ENCODE results near the gene ARHGAP26. TPM values are rescaled to one million over a fixed set of nuclear protein-coding genes. Genes with fewer than 3 reads are reported as not detected.

ARHGAP26 gene
- polyA plus RNA-seq, 1 donor (not counting 4 experiments of a cell fraction or from before 2014, with no cell fraction given): 3.9 TPM

DNA sequence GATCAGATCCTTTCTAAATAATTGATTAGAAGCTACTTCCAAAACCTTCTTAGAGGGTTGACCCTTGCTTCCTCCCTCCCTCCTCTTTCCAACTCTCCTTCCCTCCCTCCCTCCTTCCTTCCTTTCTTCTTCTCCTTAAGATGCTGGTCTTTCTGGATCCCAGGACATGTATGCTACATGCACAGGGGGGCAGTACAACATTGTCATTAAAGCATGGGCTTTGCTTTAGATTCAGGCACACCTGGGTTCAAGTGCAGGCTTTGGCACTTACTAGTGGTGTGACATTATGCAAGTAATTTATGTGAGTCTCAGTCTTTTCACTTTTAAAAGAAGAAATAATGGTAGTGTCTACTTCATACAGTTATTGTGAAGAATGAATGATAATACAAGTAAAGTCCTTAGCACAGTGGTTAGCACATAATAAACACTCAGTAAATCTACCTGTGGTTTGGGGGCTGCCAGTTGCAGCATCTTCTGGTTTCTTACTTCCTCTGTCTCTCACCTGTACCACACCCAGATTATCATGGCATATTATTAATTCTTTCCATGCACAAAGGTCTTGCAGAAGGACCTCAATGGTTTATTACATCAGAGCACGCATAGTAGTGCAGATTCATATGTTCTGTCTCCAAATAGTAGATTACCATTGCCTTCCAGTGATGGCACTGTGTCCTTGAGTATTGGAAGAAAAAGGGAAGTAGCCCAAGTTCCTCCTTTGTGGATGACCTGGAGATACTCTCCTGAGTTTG lies 154.1 kb downstream of the ARHGAP26 start:
- DNase-seq (ENCODE audit: low read depth, low spot score) (no peak), FAIRE-seq (no peak)
- H2AFZ ChIP-seq (ENCODE audit: control insufficient read depth, low read length): no peak overlapping the region
- dilution Hi-C loops (cut with MboI; ENCODE audit: extremely low pct_ligation_motif_present, low sequenced_read_pairs): no loop called here
- H3K9me1 ChIP-seq (ENCODE audit: control insufficient read depth, extremely low read depth, insufficient read depth, low read length): no peaks in the 10 kb centered on the region
- no peaks in the 10 kb centered on the region for H3K9me3 ChIP-seq (ENCODE audit: control insufficient read depth, low read depth, low read length)
- H3K9ac ChIP-seq (ENCODE audit: control insufficient read depth, extremely low read depth, insufficient read depth, low read length): no peak overlapping the region
- H3K36me3 ChIP-seq (ENCODE audit: control insufficient read depth in 2 of 2, extremely low read depth in 1 of 2, insufficient read depth in 2 of 2, low read length in 2 of 2): no peaks in the 10 kb centered on the region
- no peaks in the 10 kb centered on the region for H3K27me3 ChIP-seq (ENCODE audit: control insufficient read depth, extremely low read depth, insufficient read depth, low read length)
- H3K4me1 ChIP-seq (ENCODE audit: control insufficient read depth, extremely low read depth, insufficient read depth, low read length): peaks cover 7% of the 10 kb centered on the region
- no peaks in the 10 kb centered on the region for H3K79me2 ChIP-seq (ENCODE audit: control insufficient read depth, insufficient read depth, low read length)
- H3K27ac ChIP-seq (ENCODE audit: control insufficient read depth, insufficient read depth, low read length): no peak overlapping the region
- no peak for TF ChIP-seq EZH2 (IDR thresholded peaks at IDR 0.05; ENCODE audit: low read length)
- TF ChIP-seq, protein P1, sequence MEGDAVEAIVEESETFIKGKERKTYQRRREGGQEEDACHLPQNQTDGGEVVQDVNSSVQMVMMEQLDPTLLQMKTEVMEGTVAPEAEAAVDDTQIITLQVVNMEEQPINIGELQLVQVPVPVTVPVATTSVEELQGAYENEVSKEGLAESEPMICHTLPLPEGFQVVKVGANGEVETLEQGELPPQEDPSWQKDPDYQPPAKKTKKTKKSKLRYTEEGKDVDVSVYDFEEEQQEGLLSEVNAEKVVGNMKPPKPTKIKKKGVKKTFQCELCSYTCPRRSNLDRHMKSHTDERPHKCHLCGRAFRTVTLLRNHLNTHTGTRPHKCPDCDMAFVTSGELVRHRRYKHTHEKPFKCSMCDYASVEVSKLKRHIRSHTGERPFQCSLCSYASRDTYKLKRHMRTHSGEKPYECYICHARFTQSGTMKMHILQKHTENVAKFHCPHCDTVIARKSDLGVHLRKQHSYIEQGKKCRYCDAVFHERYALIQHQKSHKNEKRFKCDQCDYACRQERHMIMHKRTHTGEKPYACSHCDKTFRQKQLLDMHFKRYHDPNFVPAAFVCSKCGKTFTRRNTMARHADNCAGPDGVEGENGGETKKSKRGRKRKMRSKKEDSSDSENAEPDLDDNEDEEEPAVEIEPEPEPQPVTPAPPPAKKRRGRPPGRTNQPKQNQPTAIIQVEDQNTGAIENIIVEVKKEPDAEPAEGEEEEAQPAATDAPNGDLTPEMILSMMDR (optimal IDR thresholded peaks at IDR 0.05 in 1 of 3, IDR thresholded peaks at IDR 0.05 in 1 of 3, conservative IDR thresholded peaks at IDR 0.05 in 1 of 3; ENCODE audit: extremely low read depth in 1 of 3, insufficient read depth in 2 of 3, low read length in 3 of 3): peak; percentile 4 to 49 (median 20)
- no peak overlapping the region for H3K4me2 ChIP-seq (ENCODE audit: control insufficient read depth, extremely low read depth, insufficient read depth, low read depth, low read length)
- no peaks in the 10 kb centered on the region for H4K20me1 ChIP-seq (ENCODE audit: control insufficient read depth, extremely low read depth, insufficient read depth, low read length)
- H3K4me3 ChIP-seq (ENCODE audit: control insufficient read depth in 2 of 3, extremely low read depth in 1 of 3, insufficient read depth in 2 of 3, low read depth in 1 of 3, low read length in 3 of 3): no peak overlapping the region

DNA sequence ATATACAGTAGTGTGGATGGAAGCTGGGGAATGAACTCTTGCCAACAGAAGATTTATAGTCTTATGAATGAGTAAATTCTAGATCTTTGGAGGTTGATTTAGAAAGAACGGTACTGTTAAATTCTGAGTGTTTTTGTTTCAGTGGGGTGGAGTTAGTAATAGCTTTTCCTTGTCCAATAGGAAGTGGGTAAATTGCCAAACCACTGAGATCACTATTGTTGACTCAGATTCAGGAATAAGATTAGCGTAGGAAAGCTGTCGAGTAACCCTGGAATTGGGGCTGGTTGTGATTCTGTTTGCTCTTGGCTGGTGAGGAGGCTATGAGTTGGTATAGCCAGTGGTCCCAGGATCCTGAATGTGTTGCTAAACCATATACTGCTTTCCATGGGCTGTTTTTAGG lies 155.6 kb downstream of the ARHGAP26 start:
- dilution Hi-C loops (cut with MboI; ENCODE audit: extremely low pct_ligation_motif_present, low sequenced_read_pairs): no loop called here
- no peaks in the 10 kb centered on the region for H4K20me1 ChIP-seq (ENCODE audit: control insufficient read depth, extremely low read depth, insufficient read depth, low read length)
- H3K27me3 ChIP-seq (ENCODE audit: control insufficient read depth, extremely low read depth, insufficient read depth, low read length): no peaks in the 10 kb centered on the region
- DNase-seq (ENCODE audit: low read depth, low spot score) (no peak), FAIRE-seq (peak; percentile 84)
- peak overlapping the region; percentile 42 for H3K4me2 ChIP-seq (ENCODE audit: control insufficient read depth, extremely low read depth, insufficient read depth, low read depth, low read length)
- H3K79me2 ChIP-seq (ENCODE audit: control insufficient read depth, insufficient read depth, low read length): no peaks in the 10 kb centered on the region
- H3K27ac ChIP-seq (ENCODE audit: control insufficient read depth, insufficient read depth, low read length): no peak overlapping the region
- H3K9ac ChIP-seq (ENCODE audit: control insufficient read depth, extremely low read depth, insufficient read depth, low read length): no peak overlapping the region
- no peak overlapping the region for H2AFZ ChIP-seq (ENCODE audit: control insufficient read depth, low read length)
- H3K9me1 ChIP-seq (ENCODE audit: control insufficient read depth, extremely low read depth, insufficient read depth, low read length): no peaks in the 10 kb centered on the region
- H3K4me3 ChIP-seq (ENCODE audit: control insufficient read depth in 2 of 3, extremely low read depth in 1 of 3, insufficient read depth in 2 of 3, low read depth in 1 of 3, low read length in 3 of 3): no peak overlapping the region
- no peaks in the 10 kb centered on the region for H3K36me3 ChIP-seq (ENCODE audit: control insufficient read depth in 2 of 2, extremely low read depth in 1 of 2, insufficient read depth in 2 of 2, low read length in 2 of 2)
- H3K4me1 ChIP-seq (ENCODE audit: control insufficient read depth, extremely low read depth, insufficient read depth, low read length): peaks cover 7% of the 10 kb centered on the region
- H3K9me3 ChIP-seq (ENCODE audit: control insufficient read depth, low read depth, low read length): no peaks in the 10 kb centered on the region
- no peak for TF ChIP-seq EZH2 (IDR thresholded peaks at IDR 0.05; ENCODE audit: low read length)
- TF ChIP-seq, protein P1 (optimal IDR thresholded peaks at IDR 0.05 in 1 of 3, IDR thresholded peaks at IDR 0.05 in 1 of 3, conservative IDR thresholded peaks at IDR 0.05 in 1 of 3; ENCODE audit: extremely low read depth in 1 of 3, insufficient read depth in 2 of 3, low read length in 3 of 3): no peak

Measured in keratinocyte (primary cell).